Lung (tissue), 12 donors: Measurements from ENCODE around the gene DDB1. TPM values are rescaled to one million over a fixed set of nuclear protein-coding genes. Genes with fewer than 3 reads are reported as not detected.

Source experiments
- ATAC-seq: fragments of 200-7000 bp; cut with Tn5 transposase; one replicate; pipeline ENCODE4 v1.9.1; 2020; ENCODE audit warnings: moderate number of reproducible peaks; ENCODE audit not compliant: insufficient read depth, low FRiP score
- DNase-seq, 3 donors: peaks; one replicate each; pipeline ENCODE4 v3.0.0-alpha.2; 2013 to 2017
- H3K27ac ChIP-seq, 2 donors: one replicate each; pipeline ENCODE4 v1.5.1; 2013; ENCODE audit warnings: mild to moderate bottlenecking in 2 of 2, moderate library complexity in 2 of 2, control low read depth in 1 of 2, inconsistent platforms in 1 of 2, low read depth in 1 of 2, low read length in 1 of 2
- H3K27me3 ChIP-seq, 3 donors: one replicate each; pipeline ENCODE4 v1.5.1; 2013; ENCODE audit warnings: low read length in 2 of 3; ENCODE audit not compliant: control insufficient read depth in 3 of 3, insufficient read depth in 3 of 3
- H3K36me3 ChIP-seq, 4 donors: one replicate each; pipeline ENCODE4 v1.5.1; 2013; ENCODE audit warnings: low read length in 4 of 4, mild to moderate bottlenecking in 1 of 4, moderate library complexity in 1 of 4; ENCODE audit not compliant: control insufficient read depth in 4 of 4, insufficient read depth in 4 of 4
- H3K4me1 ChIP-seq, 5 donors: one replicate each; pipeline ENCODE4 v1.5.1; 2013; ENCODE audit warnings: low read length in 5 of 5, mild to moderate bottlenecking in 2 of 5, moderate library complexity in 1 of 5; ENCODE audit not compliant: control insufficient read depth in 5 of 5, insufficient read depth in 5 of 5
- H3K4me3 ChIP-seq: one replicate; pipeline ENCODE4 v1.5.1; 2013; ENCODE audit warnings: mild to moderate bottlenecking, control low read depth, moderate library complexity
- H3K9ac ChIP-seq, 2 donors: one replicate each; pipeline ENCODE4 v1.5.1; 2013; ENCODE audit warnings: low read length in 2 of 2, control low read depth in 1 of 2; ENCODE audit not compliant: insufficient read depth in 1 of 2
- H3K9me3 ChIP-seq, 4 donors: one replicate each; pipeline ENCODE4 v1.5.1; 2013; ENCODE audit warnings: low read length in 3 of 4, mild to moderate bottlenecking in 1 of 4, moderate library complexity in 1 of 4; ENCODE audit not compliant: control insufficient read depth in 4 of 4, insufficient read depth in 3 of 4
- CTCF ChIP-seq: IDR thresholded peaks from 2 replicates; pipeline ENCODE4 v1.5.1; 2012; ENCODE audit warnings: mild to moderate bottlenecking; ENCODE audit errors: control extremely low read depth, extremely low read depth
- WGBS, 2 donors: extraction: QIAGEN DNeasy Blood & Tissue Kit; methylation state at CpG; one replicate each; pipeline ENCODE4 v1.1.7; 2013; 5-methylcytosine and 5-hydroxymethylcytosine counted together
- polyA plus RNA-seq, 2 donors: library from polyadenylated mRNA; stranded (reverse); fragments of 200-250 nt; gene quantifications; one replicate each; pipeline ENCODE4 v1.2.1, GENCODE V29; 2013
- total RNA-seq, 2 donors: library from RNA; depleted of rRNA in 1 of 2; stranded (reverse); fragments of >200 nt in 1 of 2; gene quantifications; one replicate each; pipeline ENCODE4 v1.2.1, GENCODE V29; 2014 to 2021
- donor health status: control.
- donor health status: control.
- donor health status: Bipolar disorder and iron deficiency.
- donor health status: healthy.
- donor health status: DM: yes; HTN: yes; CAD: no.

DDB1 gene
- total and polyA plus RNA-seq, 4 donors = 88.5 to 184 (median 121) TPM

GRCh38 chr11:61337706-61338470 lies 5.0 kb upstream of the DDB1 start:
- no peak for TF ChIP-seq CTCF
- Histone ChIP-seq H3K9me3 (no peaks in the 10 kb centered on the region), H3K36me3 (peaks cover 0 to 12% (median 3%) of the 10 kb centered on the region in 4 donors), H3K9ac (no peak overlapping the region), H3K4me3 (no peak overlapping the region), H3K27me3 (no peaks in the 10 kb centered on the region), H3K4me1 (peaks cover 0 to 16% (median 3%) of the 10 kb centered on the region in 5 donors), H3K27ac (no peak overlapping the region)
- DNase-seq (no peak), ATAC-seq (no peak)
- WGBS, 2 donors = 96 to 97% methylated on average over 15 of the region's 15 CpGs

- H3K27me3 ChIP-seq = no peaks in the 10 kb centered on the region
- H3K4me1 ChIP-seq = peaks cover 5 to 26% (median 8%) of the 10 kb centered on the region in 5 donors
- H3K36me3 ChIP-seq = peaks cover 0 to 7% (median 2%) of the 10 kb centered on the region in 4 donors
- ATAC-seq (peak; percentile 73), DNase-seq (peak; percentile 74 to 82 (median 81))
- H3K27ac ChIP-seq = peak overlapping the region in 1 of 2 donors; percentile 73
- peak; percentile 91 for TF ChIP-seq CTCF
- H3K4me3 ChIP-seq = no peak overlapping the region
- H3K9ac ChIP-seq = no peak overlapping the region
- WGBS, 2 donors = 32 to 33% methylated on average over 8 of the region's 8 CpGs
- no peaks in the 10 kb centered on the region for H3K9me3 ChIP-seq
These were observed 3.4 kb upstream of the DDB1 start for GRCh38 chr11:61336171-61336935.

GRCh38 chr11:61335355-61335710 lies 2.4 kb upstream of the DDB1 start:
- H3K27ac ChIP-seq = no peak overlapping the region
- ATAC-seq = no peak

More at GRCh38 chr11:61335355-61335710, 2.4 kb upstream of the DDB1 start:
- WGBS, 2 donors = 23 to 60% methylated on average over 1 of the region's 1 CpG
- peaks cover 7 to 30% (median 10%) of the 10 kb centered on the region in 5 donors for H3K4me1 ChIP-seq
- H3K9me3 ChIP-seq = no peaks in the 10 kb centered on the region
- no peak for DNase-seq
- H3K4me3 ChIP-seq = no peak overlapping the region
- H3K36me3 ChIP-seq = peaks cover 0 to 7% (median 2%) of the 10 kb centered on the region in 4 donors
- TF ChIP-seq CTCF = no peak
- no peak overlapping the region for H3K9ac ChIP-seq
- no peaks in the 10 kb centered on the region for H3K27me3 ChIP-seq
